Skeletal muscle satellite cell (primary cell): ENCODE measurements around the gene S100Z.

Source experiments
- H3K27me3 ChIP-seq: 2 replicates; pipeline ENCODE4 v1.7.0; 2013; ENCODE audit warnings: low read length; ENCODE audit not compliant: control insufficient read depth, insufficient read depth
- H3K36me3 ChIP-seq: 2 replicates; pipeline ENCODE4 v1.7.0; 2013; ENCODE audit warnings: mild to moderate bottlenecking, control low read depth, low read length; ENCODE audit not compliant: insufficient read depth
- H3K4me1 ChIP-seq: 2 replicates; pipeline ENCODE4 v1.7.0; 2013; ENCODE audit warnings: low read length; ENCODE audit not compliant: control insufficient read depth, insufficient read depth
- H3K4me2 ChIP-seq: 2 replicates; pipeline ENCODE4 v1.7.0; 2013; ENCODE audit warnings: mild to moderate bottlenecking, low read length
- H3K4me3 ChIP-seq: 2 replicates; pipeline ENCODE4 v1.7.0; 2013; ENCODE audit warnings: low read length
- H3K9ac ChIP-seq: 2 replicates; pipeline ENCODE4 v1.7.0; 2013; ENCODE audit warnings: mild to moderate bottlenecking, low read depth, low read length, moderate library complexity
- H3K9me3 ChIP-seq: replicated peaks from 2 replicates; pipeline ENCODE4 v1.7.0; 2013; ENCODE audit warnings: mild to moderate bottlenecking, control low read depth, low read length

Gene S100Z

GRCh38 chr5:76859591-76860247 lies 9.9 kb downstream of the S100Z start:
- Histone ChIP-seq H3K4me1 (peaks cover 3% of the 10 kb centered on the region), H3K4me2 (no peak overlapping the region), H3K27me3 (no peaks in the 10 kb centered on the region)

GRCh38 chr5:76861612-76862011 lies 11.8 kb downstream of the S100Z start:
- Histone ChIP-seq H3K36me3 (no peaks in the 10 kb centered on the region), H3K4me1 (peaks cover 3% of the 10 kb centered on the region), H3K4me2 (no peak overlapping the region), H3K4me3 (no peak overlapping the region), H3K9me3 (no peaks in the 10 kb centered on the region), H3K9ac (no peak overlapping the region), H3K27me3 (no peaks in the 10 kb centered on the region)

More at GRCh38 chr5:76859591-76860247, 9.9 kb downstream of the S100Z start:
- no peak overlapping the region for H3K4me3 ChIP-seq
- H3K36me3 ChIP-seq = no peaks in the 10 kb centered on the region
- H3K9ac ChIP-seq = no peak overlapping the region
- H3K9me3 ChIP-seq = no peaks in the 10 kb centered on the region

- no peaks in the 10 kb centered on the region for H3K27me3 ChIP-seq
- H3K9me3 ChIP-seq = no peaks in the 10 kb centered on the region
- no peaks in the 10 kb centered on the region for H3K36me3 ChIP-seq
- no peak overlapping the region for H3K9ac ChIP-seq
- peaks cover 3% of the 10 kb centered on the region for H3K4me1 ChIP-seq
- H3K4me2 ChIP-seq = no peak overlapping the region
- H3K4me3 ChIP-seq = no peak overlapping the region
Observed at GRCh38 chr5:76863001-76863400, 13.2 kb downstream of the S100Z start.

GRCh38 chr5:76866503-76866902 lies 16.7 kb downstream of the S100Z start:
- H3K36me3 ChIP-seq = no peaks in the 10 kb centered on the region
- peaks cover 3% of the 10 kb centered on the region for H3K4me1 ChIP-seq
- H3K9ac ChIP-seq = no peak overlapping the region
- no peak overlapping the region for H3K4me2 ChIP-seq
- H3K9me3 ChIP-seq = no peaks in the 10 kb centered on the region
- no peaks in the 10 kb centered on the region for H3K27me3 ChIP-seq
- H3K4me3 ChIP-seq = no peak overlapping the region

GRCh38 chr5:76867038-76867437 lies 17.2 kb downstream of the S100Z start:
- H3K27me3 ChIP-seq = no peaks in the 10 kb centered on the region
- no peak overlapping the region for H3K4me2 ChIP-seq
- no peaks in the 10 kb centered on the region for H3K4me1 ChIP-seq
- H3K36me3 ChIP-seq = no peaks in the 10 kb centered on the region
- H3K9me3 ChIP-seq = no peaks in the 10 kb centered on the region
- H3K4me3 ChIP-seq = no peak overlapping the region
- no peak overlapping the region for H3K9ac ChIP-seq

GRCh38 chr5:76867827-76868693 lies 18.2 kb downstream of the S100Z start:
- no peaks in the 10 kb centered on the region for H3K9me3 ChIP-seq
- H3K4me1 ChIP-seq = no peaks in the 10 kb centered on the region
- H3K36me3 ChIP-seq = no peaks in the 10 kb centered on the region
- H3K9ac ChIP-seq = no peak overlapping the region
- no peaks in the 10 kb centered on the region for H3K27me3 ChIP-seq
- no peak overlapping the region for H3K4me3 ChIP-seq
- H3K4me2 ChIP-seq = no peak overlapping the region

- no peak overlapping the region for H3K9ac ChIP-seq
- H3K4me3 ChIP-seq = no peak overlapping the region
- no peaks in the 10 kb centered on the region for H3K36me3 ChIP-seq
- no peak overlapping the region for H3K4me2 ChIP-seq
- no peaks in the 10 kb centered on the region for H3K27me3 ChIP-seq
- no peaks in the 10 kb centered on the region for H3K4me1 ChIP-seq
- H3K9me3 ChIP-seq = no peaks in the 10 kb centered on the region
Observed at GRCh38 chr5:76870046-76870445, 20.2 kb downstream of the S100Z start.

GRCh38 chr5:76874088-76874581 lies 24.3 kb downstream of the S100Z start:
- H3K4me3 ChIP-seq = no peak overlapping the region
- H3K9me3 ChIP-seq = no peaks in the 10 kb centered on the region
- no peaks in the 10 kb centered on the region for H3K36me3 ChIP-seq
- no peaks in the 10 kb centered on the region for H3K4me1 ChIP-seq
- H3K9ac ChIP-seq = no peak overlapping the region
- H3K4me2 ChIP-seq = no peak overlapping the region
- peaks cover 17% of the 10 kb centered on the region for H3K27me3 ChIP-seq

- Histone ChIP-seq H3K36me3 (no peaks in the 10 kb centered on the region), H3K4me3 (no peak overlapping the region), H3K4me2 (no peak overlapping the region), H3K9ac (no peak overlapping the region), H3K9me3 (no peaks in the 10 kb centered on the region), H3K27me3 (peaks cover 33% of the 10 kb centered on the region), H3K4me1 (no peaks in the 10 kb centered on the region)
Observed at GRCh38 chr5:76888733-76889300, 39.0 kb downstream of the S100Z start.

GRCh38 chr5:76893294-76893693 lies 43.5 kb downstream of the S100Z start:
- Histone ChIP-seq H3K4me2 (no peak overlapping the region), H3K9ac (no peak overlapping the region), H3K9me3 (no peaks in the 10 kb centered on the region), H3K4me3 (no peak overlapping the region), H3K27me3 (peaks cover 36% of the 10 kb centered on the region), H3K4me1 (no peaks in the 10 kb centered on the region), H3K36me3 (no peaks in the 10 kb centered on the region)

GRCh38 chr5:76896196-76896595 lies 46.4 kb downstream of the S100Z start:
- H3K4me2 ChIP-seq = no peak overlapping the region
- H3K9me3 ChIP-seq = no peaks in the 10 kb centered on the region
- no peaks in the 10 kb centered on the region for H3K36me3 ChIP-seq
- no peak overlapping the region for H3K4me3 ChIP-seq
- H3K4me1 ChIP-seq = no peaks in the 10 kb centered on the region
- H3K27me3 ChIP-seq = peaks cover 29% of the 10 kb centered on the region
- no peak overlapping the region for H3K9ac ChIP-seq
